Measurements from ENCODE around the gene ETV5. TPM values are rescaled to one million over a fixed set of nuclear protein-coding genes. Genes with fewer than 3 reads are reported as not detected.

ETV5 gene
- total and polyA plus RNA-seq, 9 of the 15 experiments (the other 6 are each of a cell fraction or from before 2014, with no cell fraction given): 9.2 to 25.9 (median 15.9) TPM

GRCh38 chr3:186081678-186082077 is 27.2 kb downstream of the ETV5 start:
- POLR2A ChIA-PET: interaction anchor here (0.6 to 3.2 kb wide), 6 partner anchors 9 to 296 kb away, joined by 3 to 15 read pairs (median 3); no protein-coding TSS in a partner anchor

More at GRCh38 chr3:186081678-186082077, 27.2 kb downstream of the ETV5 start:
- no peak for FAIRE-seq
- H3K4me1 ChIP-seq (replicated peaks in 1 of 2; ENCODE audit: control insufficient read depth in 2 of 2, insufficient read depth in 2 of 2, low read length in 2 of 2): no peaks in the 10 kb centered on the region
- in situ Hi-C loops (cut with MboI) (no loop called here), intact Hi-C loops (cut with micrococcal nuclease) (no loop called here)
- no TSS peak for BruUV-seq (replicated peaks)
- peaks cover 6% of the 10 kb centered on the region; the same call in 2 of the 3 replicates for H3K36me3 ChIP-seq (ENCODE audit: control insufficient read depth, insufficient read depth, low read length)
- no peak overlapping the region for H3K4me2 ChIP-seq (ENCODE audit: insufficient read depth, low read length)
- TF ChIP-seq HNRNPUL1 (IDR thresholded peaks at IDR 0.05; ENCODE audit: low read length): no peak
- no peak for TF ChIP-seq GABPB2 (CRISPR knock-in tag; conservative IDR thresholded peaks at IDR 0.05)
- no peak for TF ChIP-seq U2AF2 (optimal IDR thresholded peaks at IDR 0.05; ENCODE audit: low read depth, low read length)
- TF ChIP-seq NFE2L1 (tag; IDR thresholded peaks at IDR 0.05; ENCODE audit: borderline replicate concordance, low read depth): no peak
- no peak for TF ChIP-seq ZNF592 (IDR thresholded peaks at IDR 0.05)
- no peak for TF ChIP-seq BHLHE40 (IDR thresholded peaks at IDR 0.05; ENCODE audit: low read length)
- TF ChIP-seq CBX2 (IDR thresholded peaks at IDR 0.05; ENCODE audit: insufficient read depth, low read length, poor library complexity, severe bottlenecking): no peak
- TF ChIP-seq ZNF311 (CRISPR knock-in tag; IDR thresholded peaks at IDR 0.05): no peak
- TF ChIP-seq RFX1 (IDR thresholded peaks at IDR 0.05): no peak
- TF ChIP-seq SMARCA4 (IDR thresholded peaks at IDR 0.05): no peak
- TF ChIP-seq PCBP2 (IDR thresholded peaks at IDR 0.05; ENCODE audit: low read depth, low read length, poor library complexity, severe bottlenecking): no peak
- no peak for TF ChIP-seq GATAD2A (IDR thresholded peaks at IDR 0.05)
- no peak for TF ChIP-seq ZNF639 (CRISPR knock-in tag; conservative IDR thresholded peaks at IDR 0.05 in 1 of 2, IDR thresholded peaks at IDR 0.05 in 1 of 2)
- TF ChIP-seq PTRF (tag; IDR thresholded peaks at IDR 0.05): no peak
- no peak for TF ChIP-seq ZNF778 (CRISPR knock-in tag; IDR thresholded peaks at IDR 0.05)
- TF ChIP-seq PHF8 (IDR thresholded peaks at IDR 0.05; ENCODE audit: borderline replicate concordance, low read length): no peak
- TF ChIP-seq ZNF449 (CRISPR knock-in tag; IDR thresholded peaks at IDR 0.05): no peak
- H3K9ac ChIP-seq (ENCODE audit: insufficient read depth in 1 of 2, low read depth in 2 of 2, low read length in 2 of 2): no peak overlapping the region
- CTCF ChIA-PET (ENCODE audit: low intra/inter-chr PET ratio): no interaction called here
- no peaks in the 10 kb centered on the region for H3K9me3 ChIP-seq (replicated peaks; ENCODE audit: control insufficient read depth, insufficient read depth, low read depth, low read length)
- ATAC-seq: no peak
- H2AFZ ChIP-seq (ENCODE audit: low read depth, low read length): no peak overlapping the region
- no peak overlapping the region for H3K27ac ChIP-seq (ENCODE audit: extremely low read depth, low read depth, low read length)
- DNase-seq (ENCODE audit: extremely low read depth in 1 of 4, low spot score in 3 of 4): no peak
- H3K4me3 ChIP-seq: no peak overlapping the region
- H3K9me1 ChIP-seq (ENCODE audit: control insufficient read depth, insufficient read depth, low read length): no peaks in the 10 kb centered on the region
- no peaks in the 10 kb centered on the region for H3K27me3 ChIP-seq (ENCODE audit: control insufficient read depth in 2 of 2, insufficient read depth in 2 of 2, low read length in 2 of 2)
- no peaks in the 10 kb centered on the region for H3K79me2 ChIP-seq (ENCODE audit: control insufficient read depth, insufficient read depth, low read length)
- 88% methylated on average over 2 of the region's 2 CpGs for WGBS (ENCODE audit: insufficient coverage, low coverage, missing lambda C conversion rate)
- H4K20me1 ChIP-seq (replicated peaks; ENCODE audit: control insufficient read depth, insufficient read depth, low read length): no peaks in the 10 kb centered on the region

Measured in K562 (cell line).